ENCODE data around the gene ZBTB22.
"Not testable (repeated sequence)": the region's sequence is repeated elsewhere in the genome, so short reads cannot be mapped to it uniquely, and the experiment has no call there.

Gene ZBTB22

DNA sequence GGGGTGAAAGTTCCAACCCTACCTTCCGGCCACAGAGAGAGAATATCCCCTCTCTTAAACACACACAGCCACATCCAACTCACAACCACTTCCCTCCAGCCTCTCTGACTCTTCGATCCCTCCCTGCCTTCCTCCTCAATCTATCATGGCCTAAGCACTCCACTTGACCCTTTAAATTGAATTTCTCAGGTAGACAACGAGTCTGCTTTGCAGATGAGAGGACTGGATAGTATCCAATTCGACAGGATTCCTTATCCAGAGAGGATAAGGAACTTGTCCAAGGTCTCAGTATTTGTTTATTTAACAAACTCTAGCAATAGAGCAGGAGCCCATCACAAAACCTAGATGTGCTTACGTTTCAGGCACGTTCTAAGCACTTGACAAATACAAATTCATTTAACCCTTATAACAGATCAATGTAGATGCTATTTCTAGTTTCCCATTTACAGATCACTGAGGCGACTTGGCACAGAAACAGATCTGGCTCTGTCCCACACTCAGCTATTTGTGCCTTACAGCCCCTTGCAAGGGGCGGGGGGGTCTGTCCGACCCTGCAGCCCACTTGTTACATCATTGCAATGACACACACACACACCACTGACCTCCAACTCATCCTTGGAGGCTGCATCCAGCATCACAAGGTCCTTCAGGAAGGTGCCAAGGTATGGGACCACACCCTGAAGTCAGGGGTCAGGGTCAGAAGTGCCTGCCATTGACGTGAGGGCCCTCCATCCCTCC lies 23.3 kb downstream of the ZBTB22 start:
- H3K36me3 ChIP-seq (ENCODE audit: control insufficient read depth in 5 of 5, insufficient read depth in 5 of 5, low read length in 5 of 5): peaks cover 0 to 62% (median 58%) of the 10 kb centered on the region in 5 donors
- H3K27ac ChIP-seq (ENCODE audit: low read depth, low read length): no peak overlapping the region

DNA sequence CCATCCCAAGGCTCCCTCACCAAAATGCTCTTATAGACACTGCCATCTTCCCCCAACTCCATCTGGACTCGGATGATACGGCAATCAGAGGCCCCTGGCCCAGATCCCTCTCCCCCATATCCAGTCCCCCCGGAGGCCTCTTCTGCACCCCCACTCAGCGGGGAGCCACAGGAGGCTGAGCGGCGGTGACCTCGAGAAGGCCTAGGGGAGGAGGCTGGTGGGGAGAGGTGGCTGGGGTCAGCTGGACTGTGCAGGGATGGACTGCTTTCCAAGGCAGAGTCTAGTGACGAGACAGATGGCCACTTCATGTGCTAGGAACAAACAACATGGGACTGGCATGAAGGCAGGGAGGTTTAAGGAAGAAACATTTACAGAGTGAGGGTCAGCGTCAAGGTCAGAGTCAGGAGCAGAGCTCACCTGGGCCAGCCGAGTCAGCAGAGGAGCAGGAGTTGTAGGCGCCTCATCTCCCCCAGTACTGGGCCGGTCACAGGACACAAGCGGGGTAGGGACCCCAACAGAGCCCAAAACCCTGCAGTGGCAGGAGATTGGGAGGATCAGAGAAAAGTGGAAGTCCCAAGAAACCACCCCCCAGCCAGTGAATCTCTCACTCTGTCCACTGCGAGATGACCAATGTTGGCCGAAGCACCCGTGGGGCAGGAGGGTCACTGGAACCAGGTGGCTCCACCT lies 24.4 kb downstream of the ZBTB22 start:
- Histone ChIP-seq H3K27ac (ENCODE audit: low read depth, low read length) (no peak overlapping the region), H3K4me3 (ENCODE audit: low read depth in 1 of 5, low read length in 5 of 5) (no peak overlapping the region), H3K4me1 (ENCODE audit: control insufficient read depth in 5 of 5, insufficient read depth in 5 of 5, low read length in 5 of 5) (peaks cover 6 to 38% (median 36%) of the 10 kb centered on the region in 5 donors), H3K9me3 (ENCODE audit: control insufficient read depth in 5 of 5, low read length in 5 of 5) (no peaks in the 10 kb centered on the region), H3K9ac (ENCODE audit: low read length in 5 of 5) (no peak overlapping the region), H3K27me3 (ENCODE audit: control insufficient read depth in 5 of 5, insufficient read depth in 4 of 5, low read length in 5 of 5) (no peaks in the 10 kb centered on the region), H3K36me3 (ENCODE audit: control insufficient read depth in 5 of 5, insufficient read depth in 5 of 5, low read length in 5 of 5) (peaks cover 0 to 62% (median 58%) of the 10 kb centered on the region in 5 donors)

More for the DNA sequence above, 23.3 kb downstream of the ZBTB22 start:
- Histone ChIP-seq H3K9me3 (ENCODE audit: control insufficient read depth in 5 of 5, low read length in 5 of 5) (no peaks in the 10 kb centered on the region), H3K27me3 (ENCODE audit: control insufficient read depth in 5 of 5, insufficient read depth in 4 of 5, low read length in 5 of 5) (no peaks in the 10 kb centered on the region), H3K4me3 (ENCODE audit: low read depth in 1 of 5, low read length in 5 of 5) (no peak overlapping the region), H3K9ac (ENCODE audit: low read length in 5 of 5) (no peak overlapping the region), H3K4me1 (ENCODE audit: control insufficient read depth in 5 of 5, insufficient read depth in 5 of 5, low read length in 5 of 5) (peaks cover 5 to 33% (median 30%) of the 10 kb centered on the region in 5 donors)

DNA sequence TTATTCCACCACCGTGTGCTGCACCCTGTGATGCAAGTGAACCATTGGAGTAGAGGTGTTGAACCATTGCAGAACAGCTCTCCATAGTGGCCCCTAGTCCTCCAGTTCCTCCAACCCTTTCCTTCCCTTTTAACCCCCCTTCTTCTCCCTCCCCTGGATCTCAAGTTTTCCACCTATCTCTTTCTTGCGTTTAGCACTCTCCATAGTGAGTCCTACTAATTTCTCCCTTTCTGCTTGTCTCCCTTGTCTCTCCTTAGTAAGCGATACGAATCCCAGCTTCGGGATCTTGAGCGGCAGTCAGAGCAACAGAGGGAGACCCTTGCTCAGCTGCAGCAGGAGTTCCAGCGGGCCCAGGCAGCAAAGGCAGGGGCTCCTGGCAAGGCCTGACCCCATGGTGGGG lies 27.1 kb downstream of the ZBTB22 start:
- no peaks in the 10 kb centered on the region for H3K9me3 ChIP-seq (ENCODE audit: control insufficient read depth in 5 of 5, low read length in 5 of 5)
- H3K4me3 ChIP-seq (ENCODE audit: low read depth in 1 of 5, low read length in 5 of 5): peak overlapping the region in 4 of 5 donors; percentile 79 to 97 (median 84)
- peaks cover 0 to 65% (median 57%) of the 10 kb centered on the region in 5 donors for H3K36me3 ChIP-seq (ENCODE audit: control insufficient read depth in 5 of 5, insufficient read depth in 5 of 5, low read length in 5 of 5)
- H3K27me3 ChIP-seq (ENCODE audit: control insufficient read depth in 5 of 5, insufficient read depth in 4 of 5, low read length in 5 of 5): no peaks in the 10 kb centered on the region
- peak overlapping the region in 4 of 5 donors; percentile 28 to 95 (median 84) for H3K9ac ChIP-seq (ENCODE audit: low read length in 5 of 5)
- peaks cover 6 to 28% (median 23%) of the 10 kb centered on the region in 5 donors for H3K4me1 ChIP-seq (ENCODE audit: control insufficient read depth in 5 of 5, insufficient read depth in 5 of 5, low read length in 5 of 5)
- H3K27ac ChIP-seq (ENCODE audit: low read depth, low read length): no peak overlapping the region

DNA sequence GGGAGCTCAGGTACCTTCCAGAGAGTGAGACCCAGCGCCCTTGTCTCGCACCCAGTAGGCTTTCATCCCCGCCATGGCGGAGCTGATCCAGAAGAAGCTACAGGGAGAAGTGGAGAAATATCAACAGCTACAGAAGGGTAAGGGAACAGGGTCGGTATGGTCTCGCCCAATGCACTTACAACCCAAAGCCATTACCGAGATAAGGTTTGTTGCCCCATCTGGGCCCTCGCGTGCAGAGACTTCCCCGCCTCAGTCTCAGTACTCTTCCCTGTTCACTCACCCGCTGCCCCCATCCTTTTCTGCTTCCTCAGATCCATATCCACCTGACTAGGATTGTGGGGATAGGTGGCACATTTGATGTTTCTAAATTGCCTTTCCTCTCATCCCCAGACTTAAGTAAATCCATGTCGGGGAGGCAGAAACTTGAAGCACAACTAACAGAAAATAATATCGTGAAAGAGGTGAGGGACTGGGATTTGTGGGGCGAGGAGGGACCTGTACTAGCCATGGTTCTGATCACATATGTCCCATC lies 27.7 kb downstream of the ZBTB22 start:
- H3K27me3 ChIP-seq (ENCODE audit: control insufficient read depth in 5 of 5, insufficient read depth in 4 of 5, low read length in 5 of 5): no peaks in the 10 kb centered on the region
- H3K4me3 ChIP-seq (ENCODE audit: low read depth in 1 of 5, low read length in 5 of 5): peak overlapping the region; percentile 79 to 97 (median 86)
- peak overlapping the region; percentile 75 to 95 (median 92) for H3K9ac ChIP-seq (ENCODE audit: low read length in 5 of 5)
- peaks cover 0 to 64% (median 54%) of the 10 kb centered on the region in 5 donors for H3K36me3 ChIP-seq (ENCODE audit: control insufficient read depth in 5 of 5, insufficient read depth in 5 of 5, low read length in 5 of 5)
- H3K4me1 ChIP-seq (ENCODE audit: control insufficient read depth in 5 of 5, insufficient read depth in 5 of 5, low read length in 5 of 5): peaks cover 6 to 28% (median 23%) of the 10 kb centered on the region in 5 donors
- H3K9me3 ChIP-seq (ENCODE audit: control insufficient read depth in 5 of 5, low read length in 5 of 5): no peaks in the 10 kb centered on the region
- peak overlapping the region; percentile 85 for H3K27ac ChIP-seq (ENCODE audit: low read depth, low read length)

DNA sequence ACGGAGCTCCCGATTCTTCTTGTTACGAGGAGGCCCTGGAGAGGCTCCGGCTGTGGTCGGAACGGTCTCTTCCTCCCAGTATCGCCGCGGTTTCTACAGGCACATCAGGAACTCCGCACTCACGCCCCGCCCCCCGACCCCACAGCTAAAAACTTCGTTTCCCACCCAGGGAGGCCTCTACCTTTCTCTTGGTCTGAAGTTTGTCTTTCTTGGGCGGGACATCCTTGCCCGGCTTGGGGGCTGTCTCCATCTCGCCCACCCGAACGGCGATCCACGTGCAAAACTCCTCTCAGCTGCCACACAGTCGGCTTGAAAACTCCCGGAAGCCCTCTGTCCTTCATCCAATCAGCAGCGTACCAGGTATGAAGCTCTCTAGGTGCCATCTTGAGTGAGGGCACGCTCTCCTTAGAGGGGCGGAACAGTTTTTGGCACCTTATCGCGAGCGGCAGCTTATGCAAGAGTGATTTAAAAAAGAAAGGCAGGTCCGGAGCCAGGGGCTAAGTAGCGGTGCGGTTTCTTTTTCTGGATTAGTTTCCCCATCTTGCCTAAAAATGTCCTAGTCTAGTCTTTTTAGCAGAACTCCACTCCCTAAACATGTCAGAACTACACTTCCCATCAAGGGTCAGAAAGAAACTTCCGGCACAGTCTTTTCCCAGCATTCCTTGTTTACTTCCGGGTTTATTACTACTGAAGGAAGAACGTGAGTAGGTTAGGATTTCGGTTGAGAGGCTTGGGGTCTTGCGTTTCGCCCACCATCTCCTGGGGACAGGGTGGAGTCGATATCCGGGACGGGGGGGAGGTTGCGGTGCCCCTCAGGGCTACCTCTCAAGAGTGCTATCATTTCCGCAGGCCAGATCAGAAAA lies 28.4 kb downstream of the ZBTB22 start, which contains the start of the genes PFDN6 and WDR46:
Gene PFDN6 (plus strand): TSS at position 681 of the 863 bp plus-strand sequence. CDS start 256 bp downstream, outside the sequence.
Gene WDR46 (minus strand): TSS at position 319 of the 863 bp plus-strand sequence. CDS start 69 bp downstream, at position 250.
- peak within 1 kb of the TSS; percentile 79 to 97 (median 86) for H3K4me3 ChIP-seq (ENCODE audit: low read depth in 1 of 5, low read length in 5 of 5)
- H3K27ac ChIP-seq (ENCODE audit: low read depth, low read length): peak within 1 kb of the TSS; percentile 85
- H3K4me1 ChIP-seq (ENCODE audit: control insufficient read depth in 5 of 5, insufficient read depth in 5 of 5, low read length in 5 of 5): peaks cover 6 to 28% (median 23%) of the 10 kb centered on the region in 5 donors
- H3K9me3 ChIP-seq (ENCODE audit: control insufficient read depth in 5 of 5, low read length in 5 of 5): no peaks in the 10 kb centered on the region
- H3K9ac ChIP-seq (ENCODE audit: low read length in 5 of 5): peak within 1 kb of the TSS; percentile 75 to 95 (median 92)
- H3K27me3 ChIP-seq (ENCODE audit: control insufficient read depth in 5 of 5, insufficient read depth in 4 of 5, low read length in 5 of 5): no peaks in the 10 kb centered on the region
- H3K36me3 ChIP-seq (ENCODE audit: control insufficient read depth in 5 of 5, insufficient read depth in 5 of 5, low read length in 5 of 5): peaks cover 0 to 63% (median 53%) of the 10 kb centered on the region in 5 donors

GRCh38 chr6:33288141-33288920 lies 29.2 kb downstream of the ZBTB22 start:
- peaks cover 0 to 61% (median 47%) of the 10 kb centered on the region in 5 donors for H3K36me3 ChIP-seq (ENCODE audit: control insufficient read depth in 5 of 5, insufficient read depth in 5 of 5, low read length in 5 of 5)
- peak overlapping the region; percentile 85 for H3K27ac ChIP-seq (ENCODE audit: low read depth, low read length)

GRCh38 chr6:33286946-33287914 lies 30.3 kb downstream of the ZBTB22 start:
- no peaks in the 10 kb centered on the region for H3K9me3 ChIP-seq (ENCODE audit: control insufficient read depth in 5 of 5, low read length in 5 of 5)
- H3K4me3 ChIP-seq (ENCODE audit: low read depth in 1 of 5, low read length in 5 of 5): no peak overlapping the region
- H3K4me1 ChIP-seq (ENCODE audit: control insufficient read depth in 5 of 5, insufficient read depth in 5 of 5, low read length in 5 of 5): peaks cover 6 to 28% (median 23%) of the 10 kb centered on the region in 5 donors
- H3K36me3 ChIP-seq (ENCODE audit: control insufficient read depth in 5 of 5, insufficient read depth in 5 of 5, low read length in 5 of 5): peaks cover 0 to 61% (median 44%) of the 10 kb centered on the region in 5 donors
- H3K9ac ChIP-seq (ENCODE audit: low read length in 5 of 5): peak overlapping the region in 1 of 5 donors; percentile 2
- no peaks in the 10 kb centered on the region for H3K27me3 ChIP-seq (ENCODE audit: control insufficient read depth in 5 of 5, insufficient read depth in 4 of 5, low read length in 5 of 5)
- H3K27ac ChIP-seq (ENCODE audit: low read depth, low read length): no peak overlapping the region

More at GRCh38 chr6:33288141-33288920, 29.2 kb downstream of the ZBTB22 start:
- H3K27me3 ChIP-seq (ENCODE audit: control insufficient read depth in 5 of 5, insufficient read depth in 4 of 5, low read length in 5 of 5): no peaks in the 10 kb centered on the region
- peak overlapping the region; percentile 79 to 97 (median 86) for H3K4me3 ChIP-seq (ENCODE audit: low read depth in 1 of 5, low read length in 5 of 5)
- peaks cover 6 to 28% (median 23%) of the 10 kb centered on the region in 5 donors for H3K4me1 ChIP-seq (ENCODE audit: control insufficient read depth in 5 of 5, insufficient read depth in 5 of 5, low read length in 5 of 5)
- peak overlapping the region; percentile 75 to 95 (median 92) for H3K9ac ChIP-seq (ENCODE audit: low read length in 5 of 5)
- no peaks in the 10 kb centered on the region for H3K9me3 ChIP-seq (ENCODE audit: control insufficient read depth in 5 of 5, low read length in 5 of 5)

- H3K9me3 ChIP-seq (ENCODE audit: control insufficient read depth in 5 of 5, low read length in 5 of 5); H3K27me3 ChIP-seq (ENCODE audit: control insufficient read depth in 5 of 5, insufficient read depth in 4 of 5, low read length in 5 of 5); H3K9ac ChIP-seq (ENCODE audit: low read length in 5 of 5); H3K4me3 ChIP-seq (ENCODE audit: low read depth in 1 of 5, low read length in 5 of 5); H3K27ac ChIP-seq (ENCODE audit: low read depth, low read length): not testable (repeated sequence)
- peaks cover 6 to 25% (median 19%) of the 10 kb centered on the region in 5 donors for H3K4me1 ChIP-seq (ENCODE audit: control insufficient read depth in 5 of 5, insufficient read depth in 5 of 5, low read length in 5 of 5)
- H3K36me3 ChIP-seq (ENCODE audit: control insufficient read depth in 5 of 5, insufficient read depth in 5 of 5, low read length in 5 of 5): peaks cover 0 to 66% (median 48%) of the 10 kb centered on the region in 5 donors
These were observed 32.3 kb downstream of the ZBTB22 start for GRCh38 chr6:33285214-33285613.

Measured in subcutaneous abdominal adipose tissue (tissue), 5 donors.